GM18867 (cell line): Measurements from ENCODE around the gene GJA3.
"Not testable (repeated sequence)": the region's sequence is repeated elsewhere in the genome, so short reads cannot be mapped to it uniquely, and the experiment has no call there.

Source experiments
- ATAC-seq: cut with Tn5 transposase; IDR thresholded peaks from one replicate; pipeline ENCODE4 v1.9.1; 2021; ENCODE audit warnings: mild to moderate bottlenecking, moderate library complexity; ENCODE audit not compliant: unreplicated experiment

Gene GJA3

DNA sequence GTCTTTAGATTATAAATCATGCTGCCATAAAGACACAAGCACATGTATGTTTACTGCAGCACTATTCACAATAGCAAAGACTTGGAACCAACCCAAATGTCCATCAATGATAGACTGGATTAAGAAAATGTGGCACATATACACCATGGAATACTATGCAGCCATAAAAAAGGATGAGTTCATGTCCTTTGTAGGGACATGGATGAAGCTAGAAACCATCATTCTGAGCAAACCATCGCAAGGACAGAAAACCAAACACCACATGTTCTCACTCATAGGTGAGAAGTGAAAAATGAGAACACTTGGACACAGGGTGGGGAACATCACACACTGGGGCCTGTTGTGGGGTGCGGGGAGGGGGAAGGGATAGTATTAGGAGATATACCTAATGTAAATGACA, 7.6 kb downstream of the GJA3 start:
- ATAC-seq: not testable (repeated sequence)

DNA sequence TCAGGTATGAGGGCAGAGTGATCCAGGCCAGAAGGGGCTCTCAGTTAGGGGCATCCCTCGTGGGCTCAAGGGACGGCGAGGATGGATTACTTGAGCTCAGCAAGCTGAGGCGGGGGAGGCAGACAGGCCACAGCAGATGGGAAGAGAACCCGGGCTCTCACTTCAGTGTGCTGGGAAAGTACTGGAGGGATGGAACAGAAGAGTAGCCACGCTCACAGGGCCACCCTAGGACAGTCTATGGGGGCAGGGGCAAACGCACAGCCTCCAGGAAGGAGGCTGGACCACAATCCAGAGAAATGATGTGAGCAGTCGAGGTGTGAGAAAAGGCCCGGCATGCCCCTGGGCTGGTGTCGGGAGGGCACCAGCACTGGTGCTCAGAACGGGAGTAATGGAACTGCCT, 9.2 kb downstream of the GJA3 start:
- no peak for ATAC-seq

DNA sequence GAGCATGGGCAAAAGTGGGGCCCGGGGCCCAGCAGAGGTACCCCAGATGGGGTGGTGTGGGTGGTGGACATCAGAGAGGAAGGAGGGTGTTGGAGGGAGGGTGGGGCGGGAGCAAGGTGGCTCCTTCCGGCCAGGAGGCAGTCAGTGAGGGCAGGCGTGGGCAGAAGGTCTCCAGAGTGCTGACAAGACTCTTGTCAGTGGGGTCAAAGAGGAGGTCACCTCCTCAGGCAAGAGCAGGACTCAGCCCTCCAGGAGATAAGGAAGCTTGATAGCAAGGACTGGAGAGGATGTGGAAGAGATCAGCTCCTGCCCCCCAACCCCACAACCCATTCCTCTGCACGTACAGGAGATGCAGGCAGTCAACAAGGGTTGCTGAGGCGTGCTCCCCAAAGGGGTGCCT, 9.8 kb downstream of the GJA3 start:
- ATAC-seq: no peak

DNA sequence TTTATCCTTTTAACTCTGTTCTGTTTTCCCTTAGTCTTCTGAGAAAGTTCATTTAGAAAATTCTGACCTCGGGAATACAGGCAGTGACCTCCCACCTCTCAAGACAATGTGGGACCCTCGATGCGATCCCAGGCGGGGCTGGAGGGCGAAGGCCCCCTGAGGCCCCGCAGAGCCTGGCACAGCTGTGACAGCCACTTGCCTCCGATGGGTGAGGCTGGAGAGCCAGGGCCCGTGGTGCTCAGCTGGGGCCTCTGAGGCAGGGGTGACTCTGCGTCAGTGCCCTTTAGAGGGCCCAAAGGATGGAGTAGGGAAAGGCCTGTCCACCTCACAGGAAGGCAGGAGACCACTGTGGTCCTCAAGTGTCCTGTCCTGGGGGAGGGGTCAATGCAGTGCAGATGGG, 10.3 kb downstream of the GJA3 start:
- no peak for ATAC-seq

DNA sequence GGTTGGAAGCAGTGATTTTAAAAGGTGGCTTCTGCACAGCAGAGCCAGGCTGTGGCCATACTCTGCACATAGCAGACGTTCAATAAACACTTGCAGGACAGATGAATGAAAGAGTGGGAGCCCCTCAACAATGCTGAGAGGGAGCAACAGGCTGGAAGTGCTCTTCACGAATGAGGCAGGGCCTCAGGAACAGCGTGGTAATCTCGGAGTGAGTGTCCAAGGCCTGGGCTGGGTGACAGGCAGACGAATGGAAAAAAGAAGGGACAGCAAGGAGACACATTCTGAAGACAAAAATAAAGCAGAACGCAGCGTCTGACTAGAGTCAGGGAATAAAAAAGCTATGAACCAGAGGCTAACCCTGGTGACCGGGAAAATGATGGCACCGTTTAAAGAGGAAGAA, 11.1 kb downstream of the GJA3 start:
- ATAC-seq: no peak

DNA sequence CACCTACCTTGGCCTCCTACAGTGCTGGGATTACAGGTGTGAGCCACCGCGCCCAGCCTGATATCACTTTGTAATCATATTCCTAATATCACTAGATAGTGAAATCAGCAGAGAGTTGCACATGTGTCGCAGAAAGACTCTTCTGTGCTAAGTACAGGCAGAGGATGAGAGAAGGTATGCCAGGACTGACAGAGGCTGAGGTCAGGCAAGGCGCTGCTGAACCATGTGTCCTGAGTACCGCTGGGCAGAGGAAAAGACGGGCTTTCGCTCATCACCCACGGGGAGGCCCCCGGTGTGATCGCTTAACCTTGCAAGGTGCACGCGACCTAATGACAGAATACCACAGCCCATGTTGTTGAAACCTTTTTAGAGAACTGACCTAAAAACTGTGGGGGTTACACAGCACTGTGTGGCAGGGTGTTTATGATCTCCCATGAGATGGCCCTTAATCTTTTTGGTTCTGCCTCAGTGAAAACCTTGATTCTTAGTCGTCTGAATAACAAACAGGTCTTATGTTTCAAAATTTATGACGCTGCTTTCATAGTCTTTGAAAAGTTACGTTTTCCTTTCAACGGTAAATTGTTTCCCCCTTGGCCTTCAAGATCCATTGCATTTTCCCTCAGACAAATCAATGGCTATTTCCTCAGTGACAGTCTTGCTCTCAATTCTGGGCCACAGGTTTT, 12.2 kb downstream of the GJA3 start:
- ATAC-seq: no peak

DNA sequence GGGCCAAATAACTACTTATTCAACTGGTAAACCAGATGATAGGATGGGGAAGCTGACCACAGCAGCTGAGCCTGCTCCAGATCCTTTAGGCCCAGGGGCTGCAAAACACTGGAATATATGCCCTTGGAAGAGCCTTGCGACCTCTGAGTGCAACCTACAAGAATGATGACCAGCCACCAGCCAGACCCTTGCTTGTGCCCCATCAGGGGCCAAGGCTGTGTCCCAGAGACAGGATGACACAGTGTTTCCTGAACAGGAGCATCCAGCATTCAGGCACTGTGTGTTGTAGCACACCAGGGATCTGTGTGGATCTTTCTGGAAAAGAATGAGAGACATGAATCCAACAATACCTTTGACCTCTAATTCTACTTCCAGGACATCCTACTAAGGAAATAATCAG, 14.5 kb downstream of the GJA3 start:
- ATAC-seq: no peak

DNA sequence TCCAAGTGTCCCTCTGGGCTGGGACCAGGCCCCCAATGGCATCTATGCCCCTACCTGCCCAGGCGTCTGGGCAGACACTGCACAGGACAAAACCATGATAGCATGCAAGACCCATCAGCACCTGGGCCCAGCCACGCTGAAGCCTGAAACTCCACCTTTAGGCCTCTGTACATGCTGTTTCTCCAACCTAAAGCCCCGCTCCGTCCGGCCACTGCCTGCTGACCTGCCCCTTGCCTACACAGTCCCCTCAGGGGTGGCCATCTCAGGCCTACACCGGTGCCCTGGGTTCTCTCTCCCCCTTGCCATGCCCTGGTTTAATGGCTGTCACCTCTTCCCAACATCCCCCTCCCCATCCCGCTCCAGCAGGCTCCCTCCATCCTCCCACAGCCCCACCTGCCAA, 15.3 kb downstream of the GJA3 start:
- no peak for ATAC-seq

DNA sequence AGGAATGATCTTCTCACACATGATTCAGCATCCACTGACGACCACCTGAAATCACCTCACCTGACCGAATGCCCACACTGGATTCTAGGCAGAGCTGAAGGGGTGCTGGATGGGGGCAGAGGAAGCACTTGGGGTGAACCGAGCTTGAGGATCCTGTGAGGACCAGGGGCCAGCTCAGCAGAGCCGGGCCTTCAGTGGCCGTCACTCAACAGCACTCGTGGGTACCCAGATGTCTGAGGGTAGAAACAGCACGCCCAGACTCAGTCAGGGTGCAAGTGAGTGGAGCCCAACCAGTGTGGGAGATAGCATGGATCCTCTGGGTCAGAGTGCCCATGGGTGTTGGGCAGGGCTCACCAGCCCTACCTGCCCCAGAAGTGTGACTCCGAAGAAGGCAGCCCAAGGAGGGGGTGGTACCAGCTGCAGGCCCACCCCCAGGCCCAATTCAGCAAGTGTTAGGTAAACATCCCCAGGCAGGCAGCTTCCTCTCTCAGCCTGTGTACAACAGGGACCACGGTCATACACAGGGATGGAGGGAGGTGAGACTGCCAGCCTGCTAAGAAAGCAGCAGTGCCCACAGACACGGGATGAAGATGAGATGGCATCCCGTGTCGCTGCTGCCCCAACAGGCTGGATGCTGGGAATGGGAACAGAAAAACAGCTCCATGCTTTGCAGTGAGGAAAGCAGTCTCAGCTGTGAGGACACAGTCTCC, 16.6 kb downstream of the GJA3 start:
- no peak for ATAC-seq

DNA sequence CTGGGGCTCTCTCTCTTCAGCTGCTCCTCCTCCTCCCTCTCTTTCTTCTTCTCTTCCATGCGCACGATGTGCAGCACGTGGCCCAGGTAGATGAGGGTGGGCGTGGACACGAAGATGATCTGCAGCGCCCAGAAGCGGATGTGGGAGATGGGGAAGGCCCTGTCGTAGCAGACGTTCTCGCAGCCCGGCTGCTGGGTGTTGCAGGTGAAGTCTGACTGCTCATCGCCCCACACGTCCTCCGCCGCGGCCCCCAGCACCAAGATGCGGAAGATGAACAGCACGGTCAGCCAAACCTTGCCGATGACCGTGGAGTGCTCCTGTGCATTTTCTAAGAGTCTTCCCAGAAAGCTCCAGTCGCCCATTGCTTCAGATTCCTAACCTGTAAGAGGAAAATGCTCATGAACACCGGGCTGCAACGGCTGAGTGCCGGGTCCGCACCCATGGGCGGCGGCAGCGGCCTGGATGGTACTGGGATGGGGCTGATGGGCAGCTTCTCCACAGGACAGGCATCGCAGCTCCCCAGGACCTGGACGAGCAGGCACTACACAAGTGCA, 17.8 kb downstream of the GJA3 start:
- ATAC-seq: no peak

DNA sequence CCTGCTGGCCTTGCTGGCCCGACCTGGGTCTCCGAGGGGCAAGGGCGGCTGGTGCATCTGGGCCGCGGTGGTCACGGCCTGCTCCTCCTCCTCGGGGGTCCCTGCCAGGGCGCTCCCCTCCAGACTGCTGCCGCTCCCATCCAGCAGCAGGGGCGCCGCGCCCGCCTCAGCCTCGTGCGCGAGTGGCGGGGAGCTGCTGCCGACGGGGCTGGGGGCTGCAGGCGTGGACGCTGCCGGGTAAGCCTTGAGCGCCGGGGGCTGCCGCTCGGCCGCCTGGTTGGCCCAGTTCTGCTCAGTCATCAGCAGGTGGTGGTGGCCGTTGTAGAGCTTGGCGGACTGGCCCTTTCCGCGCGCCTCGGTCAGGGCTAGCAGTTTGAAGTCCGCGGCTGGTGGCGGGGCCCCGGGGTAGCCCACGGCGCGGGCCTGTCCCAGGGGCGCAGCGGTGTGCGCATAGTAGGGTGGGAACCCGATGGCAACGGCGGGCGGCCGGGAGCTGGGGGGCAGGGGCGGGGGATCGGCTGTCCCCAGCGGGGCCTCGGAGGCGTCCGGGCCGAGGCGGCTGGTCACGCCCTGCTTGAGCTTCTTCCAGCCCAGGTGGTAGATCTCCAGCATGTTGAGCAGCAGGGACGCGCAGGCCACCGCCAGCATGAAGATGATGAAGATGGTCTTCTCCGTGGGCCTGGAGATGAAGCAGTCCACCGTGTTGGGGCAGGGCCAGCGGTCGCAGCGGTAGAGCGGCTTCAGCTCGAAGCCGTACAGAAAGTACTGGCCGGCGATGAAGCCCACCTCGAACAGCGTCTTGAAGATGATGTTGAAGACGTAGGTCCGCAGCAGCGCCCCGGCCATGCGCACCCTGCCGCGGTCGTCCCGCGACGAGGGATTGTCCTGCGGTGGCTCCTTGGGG, 18.6 kb downstream of the GJA3 start:
- ATAC-seq: no peak

DNA sequence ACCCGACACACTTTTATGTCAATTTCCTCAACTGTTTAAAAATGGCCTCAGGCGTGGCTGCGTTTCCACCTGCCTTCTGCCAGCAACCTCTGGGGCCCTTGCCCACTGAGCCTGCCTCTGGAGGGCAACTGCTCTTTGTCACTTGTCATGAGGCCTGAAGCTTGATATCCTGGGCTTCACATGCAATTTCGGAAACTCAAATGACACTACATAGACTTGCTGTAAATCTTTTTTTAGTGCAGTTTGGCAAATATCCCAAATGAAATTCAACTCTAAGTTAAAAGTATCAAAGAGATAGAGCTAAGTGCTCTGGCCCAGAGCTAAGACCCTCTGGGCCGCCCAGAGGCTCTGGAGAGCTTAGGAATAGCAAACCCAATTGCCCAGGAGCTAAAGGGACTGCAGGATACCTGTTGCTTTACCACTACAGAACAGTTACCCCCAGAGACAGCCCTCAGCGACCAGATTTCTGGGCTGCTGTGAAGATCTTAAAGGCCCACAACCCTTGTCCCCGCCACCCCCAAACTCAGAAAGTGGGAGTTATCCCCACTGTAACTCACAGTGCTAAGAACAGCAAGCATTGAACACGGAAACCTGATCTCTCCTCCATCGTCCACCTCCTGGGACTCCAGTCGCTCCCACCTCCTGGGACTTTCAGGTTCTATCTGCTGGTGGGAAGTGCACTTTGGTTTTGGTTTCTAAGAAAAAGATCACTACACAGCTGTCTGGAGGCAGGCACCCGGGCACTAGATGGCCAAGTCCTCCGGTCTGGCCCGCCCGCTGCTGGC, 19.4 kb downstream of the GJA3 start:
- ATAC-seq: no peak

DNA sequence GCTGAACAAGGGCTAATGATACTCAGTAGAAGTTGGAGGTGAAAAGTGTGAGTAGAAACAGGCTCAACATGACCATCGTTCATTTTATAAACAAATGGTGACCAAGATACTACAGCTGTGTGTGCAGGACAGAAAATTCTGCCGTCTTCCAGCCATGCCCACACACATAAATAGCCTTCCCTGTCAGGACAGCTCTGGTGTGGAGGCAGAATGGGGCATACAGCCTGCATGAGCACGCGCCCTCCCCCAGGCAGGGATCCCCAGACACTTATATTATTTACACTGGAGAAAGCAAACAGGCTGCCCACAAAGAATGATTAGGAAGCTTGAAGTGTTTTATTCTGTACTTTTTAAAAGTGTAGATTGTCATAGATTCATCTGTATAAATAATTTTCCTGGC, 20.4 kb downstream of the GJA3 start:
- no peak for ATAC-seq

DNA sequence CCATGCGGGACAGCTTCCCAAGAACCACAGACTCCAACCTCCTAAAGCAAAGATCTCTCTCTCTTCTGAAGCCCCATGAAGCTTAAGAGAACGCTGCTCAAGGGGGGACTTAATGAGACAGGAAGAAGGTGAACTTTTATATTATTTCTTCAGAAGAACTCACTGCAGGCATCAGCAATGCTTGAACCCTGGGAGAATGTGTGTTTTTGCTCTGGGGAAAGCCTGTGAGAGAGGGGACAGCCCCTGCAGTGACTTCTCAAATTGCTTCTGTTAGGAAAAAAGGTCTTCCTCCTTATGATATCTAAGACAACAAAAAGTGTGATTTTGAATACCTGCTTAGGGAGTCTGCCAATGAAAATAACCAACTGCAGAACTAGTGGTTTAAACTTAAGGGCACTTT, 23.0 kb downstream of the GJA3 start:
- ATAC-seq: no peak

DNA sequence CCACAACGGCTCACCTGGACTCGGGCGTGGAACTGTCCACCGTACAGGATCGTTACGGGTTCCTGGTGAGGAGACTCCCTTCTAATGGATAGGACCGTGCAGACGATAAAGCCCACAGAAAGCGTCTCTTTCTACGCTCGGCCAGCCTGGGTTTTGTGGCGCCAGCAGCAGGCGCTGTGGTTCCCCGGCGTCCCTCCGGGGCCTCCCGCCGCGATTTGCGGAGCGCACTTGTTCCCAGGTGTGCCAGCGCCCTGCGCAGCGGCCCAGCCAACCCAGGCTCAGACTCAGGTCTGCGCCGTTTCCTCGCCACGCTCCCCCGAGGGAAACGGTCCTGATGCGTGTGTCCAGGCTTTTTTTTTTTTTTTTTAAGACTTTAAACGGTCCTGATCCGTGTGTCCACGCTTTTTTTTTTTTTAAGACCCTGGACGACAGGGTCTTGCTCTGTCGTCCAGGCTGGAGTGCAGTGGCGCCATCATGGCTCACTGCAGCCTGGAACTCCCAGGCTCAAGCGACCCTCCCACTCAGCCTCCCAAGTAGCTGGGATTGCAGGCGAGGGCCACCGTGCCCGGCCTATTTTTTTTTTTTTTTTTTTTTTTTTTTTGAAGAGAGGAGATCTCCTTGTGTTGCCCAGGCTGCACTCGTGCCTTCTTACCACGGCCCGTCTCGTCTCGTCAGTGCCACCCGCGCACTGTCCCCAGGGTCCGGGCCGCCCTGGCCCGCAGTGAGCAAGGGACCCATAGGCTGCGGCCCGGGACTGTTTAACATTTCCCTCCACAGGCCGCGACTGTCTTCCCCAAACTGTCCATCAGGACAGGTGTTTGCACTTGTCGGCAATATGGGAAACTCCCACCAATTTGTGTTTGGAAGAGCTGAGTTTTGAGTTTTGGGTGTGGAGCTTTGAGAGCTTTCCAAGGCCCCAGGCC, 23.8 kb downstream of the GJA3 start:
- no peak for ATAC-seq

DNA sequence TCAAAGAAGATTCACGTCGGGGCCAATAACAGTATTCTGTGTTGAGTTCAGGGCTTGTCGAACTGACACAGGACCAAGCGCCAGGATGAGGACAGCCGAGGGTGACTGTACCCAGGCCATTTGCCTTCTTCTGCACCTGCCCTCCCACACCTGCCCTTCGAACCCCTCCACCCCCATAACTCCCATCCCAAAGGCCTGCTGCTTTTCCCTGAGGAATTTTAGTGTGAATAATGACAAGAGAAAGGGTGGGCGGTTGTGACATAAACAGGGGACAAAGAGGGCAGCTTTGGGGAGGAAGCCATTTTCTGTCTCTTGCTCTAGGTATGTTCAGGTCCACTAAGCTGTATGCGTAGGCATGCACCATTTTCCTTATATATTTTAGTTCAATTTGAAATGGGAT, 26.1 kb downstream of the GJA3 start:
- no peak for ATAC-seq

DNA sequence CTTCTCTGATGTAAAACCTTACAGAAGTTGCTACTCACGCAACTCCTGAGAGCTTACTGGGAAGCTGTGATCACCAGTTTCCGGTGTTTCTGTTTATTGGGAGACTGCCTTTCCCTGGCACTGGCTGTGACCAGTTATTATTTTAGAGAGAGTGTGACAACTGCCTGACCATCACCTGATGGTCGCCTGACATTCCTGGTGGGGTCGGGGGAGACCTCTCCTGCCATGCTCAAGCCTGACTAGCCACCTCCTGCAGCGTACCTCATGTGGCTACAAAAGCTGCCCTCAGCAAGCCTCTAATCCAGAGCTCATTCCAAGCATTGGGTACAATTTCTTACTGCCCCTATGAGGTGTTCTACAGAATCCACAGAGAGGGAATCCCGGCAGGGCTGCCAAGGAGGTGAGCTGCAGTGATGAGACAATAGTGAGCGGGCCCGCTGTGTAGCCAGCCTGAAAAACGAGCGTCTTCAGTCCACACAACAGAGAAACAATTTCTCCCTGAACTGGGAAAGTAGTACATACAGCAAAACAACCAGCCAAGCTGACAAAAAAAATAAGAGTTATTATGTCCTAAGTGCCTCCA, 28.7 kb downstream of the GJA3 start:
- ATAC-seq: no peak

DNA sequence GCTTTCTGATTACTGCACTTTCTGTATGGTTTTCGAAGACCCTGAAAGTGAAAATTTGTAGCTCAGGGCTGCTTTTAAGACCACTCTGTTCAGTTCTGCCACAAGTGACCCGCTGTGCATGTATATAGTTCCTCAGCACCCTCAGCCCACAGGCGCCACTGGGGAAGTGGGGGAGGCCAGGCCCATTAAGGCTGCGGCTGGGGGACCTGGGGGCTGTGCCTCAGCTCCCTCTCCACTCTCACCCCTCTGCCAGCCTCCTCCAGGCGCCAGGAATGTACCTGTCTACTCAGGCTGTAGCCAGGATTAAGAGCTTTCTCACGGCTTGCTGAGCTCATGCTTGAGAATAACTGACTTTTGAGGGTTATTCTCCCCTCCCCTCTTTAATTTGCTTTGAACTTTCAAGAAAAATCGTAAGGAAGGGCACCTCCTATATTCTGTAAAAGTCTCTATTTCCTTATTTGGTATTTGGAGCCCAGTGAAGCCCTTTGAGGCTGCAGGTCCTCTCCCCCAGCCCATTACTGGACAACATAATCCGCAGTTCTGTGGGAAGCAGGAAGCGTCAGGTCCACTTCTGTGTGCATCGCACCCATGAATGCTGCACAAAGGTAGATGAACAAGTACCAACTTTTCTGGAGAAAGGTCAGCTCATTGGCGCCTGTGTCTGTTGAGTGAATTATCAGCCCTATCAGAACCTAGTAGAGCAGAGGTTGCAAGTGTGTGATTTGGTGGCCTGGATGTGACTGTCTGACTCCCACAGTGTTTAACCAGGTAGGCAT, 29.6 kb downstream of the GJA3 start:
- ATAC-seq: no peak

DNA sequence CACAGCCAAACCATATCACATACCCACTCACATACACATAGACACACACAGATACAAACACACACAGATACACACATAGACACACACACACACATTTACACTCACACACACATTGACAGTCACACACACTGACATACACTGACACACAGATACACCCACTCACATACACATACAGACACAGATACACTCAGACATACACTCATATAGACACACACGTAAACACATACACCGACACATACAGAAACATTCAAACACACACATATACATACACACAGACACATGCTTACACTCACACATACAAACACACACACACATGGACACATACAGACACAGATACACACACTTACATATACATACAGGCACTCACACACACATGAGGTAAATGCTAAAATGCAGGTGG, 30.2 kb downstream of the GJA3 start:
- no peak for ATAC-seq
